Heart right ventricle (tissue), 16 donors: Measurements from ENCODE around the gene LILRB1. TPM values are rescaled to one million over a fixed set of nuclear protein-coding genes. Genes with fewer than 3 reads are reported as not detected.
A peak's percentile ranks its signal among the peaks of the same experiment; 100 is the strongest.

ENCODE experiments used
- ATAC-seq, 8 donors: fragments of 200-7000 bp; cut with Tn5 transposase; one replicate each; pipeline ENCODE4 v1.9.1; 2020; ENCODE audit warnings: mild to moderate bottlenecking in 8 of 8, moderate library complexity in 8 of 8, moderate number of reproducible peaks in 1 of 8
- DNase-seq, 2 donors: peaks; one replicate each; pipeline ENCODE4 v3.0.0-alpha.2; 2020
- H3K27ac ChIP-seq, 10 donors: fragments of 200-600 bp; sonication (generic) in 2 of 10; one replicate each; pipeline versions ENCODE4 v1.5.0 to v1.8.0; 2020 to 2022; ENCODE audit warnings: mild to moderate bottlenecking in 3 of 10
- H3K27me3 ChIP-seq, 7 donors: fragments of 200-600 bp; one replicate each; pipeline ENCODE4 v1.8.0; 2021 to 2022; ENCODE audit warnings: mild to moderate bottlenecking in 2 of 7
- H3K36me3 ChIP-seq, 9 donors: fragments of 200-600 bp; sonication (generic) in 1 of 9; one replicate each; pipeline versions ENCODE4 v1.5.0 to v1.8.0; 2020 to 2022; ENCODE audit warnings: mild to moderate bottlenecking in 2 of 9
- H3K4me1 ChIP-seq, 9 donors: fragments of 200-600 bp; sonication (generic) in 1 of 9; one replicate each; pipeline versions ENCODE4 v1.5.0 to v1.8.0; 2020 to 2022; ENCODE audit warnings: mild to moderate bottlenecking in 4 of 9
- H3K4me3 ChIP-seq, 10 donors: fragments of 200-600 bp; sonication (generic) in 2 of 10; one replicate each; pipeline versions ENCODE4 v1.5.0 to v1.8.0; 2020 to 2022; ENCODE audit warnings: mild to moderate bottlenecking in 7 of 10, moderate library complexity in 2 of 10
- H3K9me3 ChIP-seq, 11 donors: fragments of 200-600 bp in 10 of 11; sonication (generic) in 2 of 11; one replicate each; pipeline versions ENCODE4 v1.5.0 to v1.8.0; 2013 to 2022; ENCODE audit warnings: mild to moderate bottlenecking in 2 of 11, control low read depth in 1 of 11, moderate library complexity in 1 of 11
- CTCF ChIP-seq, 9 donors: fragments of 200-600 bp; sonication (generic) in 2 of 9; IDR thresholded peaks; one replicate each; pipeline versions ENCODE4 v1.5.0 to v1.8.0; 2021 to 2022; ENCODE audit warnings: antibody characterized with exemption in 9 of 9, mild to moderate bottlenecking in 5 of 9, moderate library complexity in 1 of 9
- WGBS, 2 donors: extraction: QIAGEN DNeasy Blood & Tissue Kit; methylation state at CpG; one replicate each; pipeline ENCODE4 v1.1.7; 2013; ENCODE audit warnings: inconsistent platforms in 1 of 2; 5-methylcytosine and 5-hydroxymethylcytosine counted together
- intact Hi-C, 10 donors: fragments of 100-400 bp; cut with DNase I; formaldehyde crosslinking; loops; one replicate each; pipeline versions ENCODE4 v1.11.1 to v1.14.2; 2022
- polyA plus RNA-seq, 2 donors: library from polyadenylated mRNA; stranded (reverse); fragments of 200-250 nt; gene quantifications; one replicate each; pipeline ENCODE4 v1.2.3, GENCODE V29; 2013
- total RNA-seq, 10 donors: library from RNA; stranded (reverse); fragmentation: NEBNext Ultra II Directional in 3 of 10; extraction: Animal tissue kit (Norgen Biotek cat#: 25700) in 3 of 10; gene quantifications; one replicate each; pipeline versions ENCODE4 v1.2.1 to v1.2.4, GENCODE V29; 2021 to 2023
- donor health status: Arrhythmogenic right ventricular cardiomyopathy.
- donor health status: ischemic (EF 13 %, LVEDD 7.1; RV severe dilation, severe dysfunction).
- donor health status: healthy with polysubstance abuse.
- donor health status: DM: no; HTN: yes; CAD: no.
- donor health status: DM: no; HTN: no; CAD: no.
- donor health status: ischemic (EF 25% LVEDD 6.9; RV normal size, moderate dysfunction).
- donor health status: ischemic (EF 25% LVEDD 5.7; RV mildly dilated, moderate dysfunction).
- donor health status: healthy.
- donor health status: DM: yes; HTN: yes; CAD: no.
- donor health status: Ischemic cardiomyopathy.
- donor health status: ischemic (EF 35%, LVEDD 5.7; RV mildly dilated, moderate dysfunction).
- donor health status: nonischemic (EF 11% LVEDD 7.7; RV severe dilation, severe dysfunction).
- donor health status: DM: yes; HTN: yes; CAD: no.
- donor health status: PGD.
- donor health status: ischemic (EF 29% LVEDD 5.4; RV normal size, mild dysfunction).
- donor health status: nonischemic (EF 23%, LVEDD 6.1; RV moderate dilation, normal function).

LILRB1 gene
- total and polyA plus RNA-seq, 12 donors: 0.28 to 16.9 (median 1.3) TPM

DNA sequence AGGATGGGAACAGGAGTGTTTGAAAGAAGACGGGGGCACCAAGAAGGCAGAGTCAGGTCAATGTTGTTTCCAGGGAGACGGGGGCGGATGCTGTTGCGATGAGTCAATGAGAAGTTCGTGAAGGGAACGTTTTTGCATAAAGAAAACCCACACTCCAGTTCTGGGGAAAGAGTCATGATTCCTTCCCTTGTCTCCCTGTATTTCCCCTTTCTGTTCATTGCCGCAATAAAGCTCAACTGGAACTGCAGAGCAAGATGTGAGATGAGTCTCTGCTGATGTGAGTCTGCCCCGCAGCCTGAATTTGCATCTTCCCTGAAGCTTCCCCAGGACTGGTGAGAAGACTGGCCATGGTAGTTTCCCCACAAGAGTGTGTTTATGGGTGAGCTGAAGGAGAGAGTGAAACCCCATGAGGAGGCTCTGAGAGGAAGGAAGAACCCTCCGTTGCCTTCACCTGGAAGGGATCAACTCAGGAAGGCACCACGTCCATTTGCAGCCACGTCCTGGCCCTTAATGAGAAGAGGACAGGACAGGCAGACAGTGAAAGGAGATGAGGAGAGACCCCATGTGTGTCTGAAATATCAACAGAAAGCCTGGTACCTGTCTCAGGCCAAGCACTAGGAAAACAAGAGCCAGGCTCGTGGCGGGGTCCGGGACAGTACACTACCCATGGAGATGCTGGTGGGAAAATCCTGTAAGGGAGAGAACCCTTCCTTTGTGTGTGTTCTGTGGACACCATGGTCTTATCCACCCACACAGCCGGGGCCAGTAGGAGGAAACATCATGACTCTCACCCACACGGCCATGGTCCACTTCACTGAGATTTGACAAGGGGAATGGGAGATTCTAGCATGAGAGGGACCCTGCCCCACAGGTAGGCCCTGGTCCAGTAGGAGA, 23.1 kb upstream of the LILRB1 start:
- intact Hi-C loops: no loop called here
- peaks cover 0 to 46% (median 10%) of the 10 kb centered on the region in 11 donors for H3K9me3 ChIP-seq
- H3K27me3 ChIP-seq: peaks cover 0 to 8% (median 3%) of the 10 kb centered on the region in 7 donors
- WGBS, 2 donors: 71 to 73% methylated on average over 16 of the region's 16 CpGs
- DNase-seq: no peak
- peak overlapping the region in 1 of 10 donors; percentile 71 for H3K27ac ChIP-seq
- H3K36me3 ChIP-seq: no peaks in the 10 kb centered on the region
- ATAC-seq: peak in 4 of 8 donors; percentile 12 to 70 (median 52)
- H3K4me1 ChIP-seq: peaks cover 0 to 31% (median 0%) of the 10 kb centered on the region in 9 donors
- no peak overlapping the region for H3K4me3 ChIP-seq
- TF ChIP-seq CTCF (IDR thresholded peaks at IDR 0.05): no peak

DNA sequence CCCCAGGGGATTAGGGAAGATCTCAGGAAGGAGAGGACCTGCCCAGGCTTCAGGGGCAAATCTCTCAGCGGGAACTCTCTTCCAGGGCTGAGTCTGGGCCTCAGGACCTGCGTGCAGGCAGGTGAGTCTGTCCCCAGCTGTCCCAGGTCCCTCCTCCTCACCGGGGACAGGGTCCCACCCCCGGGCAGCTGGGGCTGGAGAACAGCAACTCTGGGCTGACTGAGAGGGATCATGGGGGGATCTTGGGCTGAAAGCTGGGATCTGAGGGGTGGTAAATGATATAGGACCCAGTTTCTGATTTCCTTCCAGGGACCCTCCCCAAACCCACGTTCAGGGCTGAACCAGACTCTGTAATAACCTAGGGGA, 22.5 kb upstream of the LILRB1 start:
- 65 to 75% methylated on average over 5 of the region's 5 CpGs for WGBS, 2 donors
- Histone ChIP-seq H3K27ac (peak overlapping the region in 1 of 10 donors; percentile 70), H3K4me3 (no peak overlapping the region), H3K27me3 (peaks cover 0 to 8% (median 3%) of the 10 kb centered on the region in 7 donors), H3K36me3 (no peaks in the 10 kb centered on the region), H3K9me3 (peaks cover 0 to 46% (median 10%) of the 10 kb centered on the region in 11 donors), H3K4me1 (peaks cover 0 to 35% (median 0%) of the 10 kb centered on the region in 9 donors)
- ATAC-seq (no peak), DNase-seq (no peak)
- intact Hi-C loops: no loop called here
- no peak for TF ChIP-seq CTCF (IDR thresholded peaks at IDR 0.05)

DNA sequence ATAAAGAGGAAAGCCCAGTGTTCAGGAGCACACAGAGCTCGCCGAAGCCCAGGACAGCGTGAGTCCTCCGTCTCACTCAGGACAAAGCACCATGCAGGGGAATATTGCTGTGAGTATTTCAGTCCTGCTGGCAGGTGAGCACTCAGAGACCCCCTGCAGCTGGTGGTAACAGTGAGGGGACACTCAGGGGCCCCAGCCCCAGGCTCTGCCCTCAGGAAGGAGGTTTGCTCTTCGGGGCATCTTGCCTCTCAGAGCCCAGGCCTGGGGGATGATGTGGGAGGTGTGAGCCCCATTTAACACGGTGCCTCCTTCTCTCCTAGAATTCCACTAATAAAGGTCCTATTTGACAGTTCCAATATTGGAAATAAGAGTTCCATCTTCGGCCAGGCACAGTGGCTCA, 22.1 kb upstream of the LILRB1 start:
- Histone ChIP-seq H3K9me3 (peaks cover 0 to 46% (median 10%) of the 10 kb centered on the region in 11 donors), H3K27me3 (peaks cover 0 to 8% (median 3%) of the 10 kb centered on the region in 7 donors), H3K4me1 (peaks cover 0 to 35% (median 0%) of the 10 kb centered on the region in 9 donors), H3K36me3 (no peaks in the 10 kb centered on the region), H3K27ac (peak overlapping the region in 1 of 10 donors; percentile 70), H3K4me3 (no peak overlapping the region)
- DNase-seq (no peak), ATAC-seq (no peak)
- TF ChIP-seq CTCF (IDR thresholded peaks at IDR 0.05): no peak
- WGBS, 2 donors: 72 to 79% methylated on average over 7 of the region's 7 CpGs
- intact Hi-C loops: no loop called here

DNA sequence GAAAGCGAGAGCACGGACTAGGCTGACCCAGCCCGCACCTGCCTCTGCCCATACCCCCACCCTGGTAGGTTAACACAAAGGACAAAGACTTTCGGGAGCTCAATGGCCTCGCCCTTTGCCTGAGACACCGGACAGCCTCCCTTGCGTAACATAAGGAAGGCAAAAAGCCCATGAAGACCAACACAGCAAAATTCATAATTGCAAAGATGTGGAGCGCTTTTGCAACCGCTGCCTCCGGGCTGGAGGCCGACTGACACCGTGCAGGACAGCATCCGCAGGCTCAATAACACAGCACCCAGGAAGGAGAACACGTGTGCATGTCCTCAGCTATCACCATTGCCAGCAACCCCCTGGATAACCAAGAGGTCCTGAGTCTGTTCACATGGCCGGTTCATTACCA, 21.5 kb upstream of the LILRB1 start:
- no peak for DNase-seq
- Histone ChIP-seq H3K36me3 (no peaks in the 10 kb centered on the region), H3K9me3 (peaks cover 0 to 46% (median 10%) of the 10 kb centered on the region in 11 donors), H3K27ac (no peak overlapping the region), H3K27me3 (peaks cover 0 to 8% (median 3%) of the 10 kb centered on the region in 7 donors), H3K4me3 (no peak overlapping the region), H3K4me1 (peaks cover 0 to 35% (median 0%) of the 10 kb centered on the region in 9 donors)
- intact Hi-C loops: no loop called here
- ATAC-seq: peak in 1 of 8 donors; percentile 39
- WGBS, 2 donors: 82 to 84% methylated on average over 15 of the region's 15 CpGs
- TF ChIP-seq CTCF (IDR thresholded peaks at IDR 0.05): no peak
